Mammary epithelial cell (primary cell): Measurements from ENCODE around the gene TIMM10B.

ENCODE experiments used
- EZH2 ChIP-seq: IDR thresholded peaks from 2 replicates; pipeline ENCODE4 v1.6.1; 2012; ENCODE audit warnings: low read length, inconsistent platforms, borderline replicate concordance
- TF ChIP-seq, protein P1 (sequence below), 2 donors: IDR thresholded peaks in 1 of 2; conservative IDR thresholded peaks in 1 of 2; 2 replicates each; pipeline ENCODE4 v1.5.1; 2011 to 2012; ENCODE audit warnings: inconsistent platforms in 2 of 2, low read length in 2 of 2, mild to moderate bottlenecking in 2 of 2, control low read depth in 1 of 2, low read depth in 1 of 2; ENCODE audit not compliant: insufficient read depth in 1 of 2; ENCODE audit errors: extremely low read depth in 1 of 2

- TF ChIP-seq EZH2: no peak
- TF ChIP-seq, protein P1, sequence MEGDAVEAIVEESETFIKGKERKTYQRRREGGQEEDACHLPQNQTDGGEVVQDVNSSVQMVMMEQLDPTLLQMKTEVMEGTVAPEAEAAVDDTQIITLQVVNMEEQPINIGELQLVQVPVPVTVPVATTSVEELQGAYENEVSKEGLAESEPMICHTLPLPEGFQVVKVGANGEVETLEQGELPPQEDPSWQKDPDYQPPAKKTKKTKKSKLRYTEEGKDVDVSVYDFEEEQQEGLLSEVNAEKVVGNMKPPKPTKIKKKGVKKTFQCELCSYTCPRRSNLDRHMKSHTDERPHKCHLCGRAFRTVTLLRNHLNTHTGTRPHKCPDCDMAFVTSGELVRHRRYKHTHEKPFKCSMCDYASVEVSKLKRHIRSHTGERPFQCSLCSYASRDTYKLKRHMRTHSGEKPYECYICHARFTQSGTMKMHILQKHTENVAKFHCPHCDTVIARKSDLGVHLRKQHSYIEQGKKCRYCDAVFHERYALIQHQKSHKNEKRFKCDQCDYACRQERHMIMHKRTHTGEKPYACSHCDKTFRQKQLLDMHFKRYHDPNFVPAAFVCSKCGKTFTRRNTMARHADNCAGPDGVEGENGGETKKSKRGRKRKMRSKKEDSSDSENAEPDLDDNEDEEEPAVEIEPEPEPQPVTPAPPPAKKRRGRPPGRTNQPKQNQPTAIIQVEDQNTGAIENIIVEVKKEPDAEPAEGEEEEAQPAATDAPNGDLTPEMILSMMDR (conservative IDR thresholded peaks at IDR 0.05 in 1 of 2, IDR thresholded peaks at IDR 0.05 in 1 of 2; ENCODE audit: extremely low read depth in 1 of 2, insufficient read depth in 1 of 2, low read depth in 1 of 2, low read length in 2 of 2): no peak
Observed at GRCh38 chr11:6437423-6437822, 43.9 kb upstream of the TIMM10B start.
